IMR-90 (cell line): Measurements from ENCODE around the gene NCKAP5.

Experiments used
- POLR2A ChIP-seq: IDR thresholded peaks from 2 replicates; pipeline ENCODE4 v1.6.1; 2012; ENCODE audit warnings: mild to moderate bottlenecking, low read depth, low read length
- SMC3 ChIP-seq: fragments of 150-350 bp; IDR thresholded peaks from 2 replicates; pipeline ENCODE4 v1.6.1; 2016; ENCODE audit warnings: low read depth, mild to moderate bottlenecking, antibody characterized with exemption, low read length, moderate library complexity
- TF ChIP-seq, protein P1 (sequence below): conservative IDR thresholded peaks from 2 replicates; pipeline ENCODE4 v1.5.1; 2012; ENCODE audit warnings: mild to moderate bottlenecking, low read depth, low read length, improper control_type of control experiment
- TF ChIP-seq, protein P2 (sequence below): fragments of 150-350 bp; IDR thresholded peaks from 2 replicates; pipeline ENCODE4 v1.6.1; 2017; ENCODE audit warnings: mild to moderate bottlenecking, antibody characterized with exemption, low read length, low read depth
- TF ChIP-seq, protein P3 (sequence below): fragments of 150-350 bp; IDR thresholded peaks from 2 replicates; pipeline ENCODE4 v1.6.1; 2016; ENCODE audit warnings: low read depth, mild to moderate bottlenecking, low read length, moderate library complexity, borderline replicate concordance

GRCh38 chr2:132815516-132815915, 752.7 kb downstream of the NCKAP5 start:
- TF ChIP-seq, protein P1, sequence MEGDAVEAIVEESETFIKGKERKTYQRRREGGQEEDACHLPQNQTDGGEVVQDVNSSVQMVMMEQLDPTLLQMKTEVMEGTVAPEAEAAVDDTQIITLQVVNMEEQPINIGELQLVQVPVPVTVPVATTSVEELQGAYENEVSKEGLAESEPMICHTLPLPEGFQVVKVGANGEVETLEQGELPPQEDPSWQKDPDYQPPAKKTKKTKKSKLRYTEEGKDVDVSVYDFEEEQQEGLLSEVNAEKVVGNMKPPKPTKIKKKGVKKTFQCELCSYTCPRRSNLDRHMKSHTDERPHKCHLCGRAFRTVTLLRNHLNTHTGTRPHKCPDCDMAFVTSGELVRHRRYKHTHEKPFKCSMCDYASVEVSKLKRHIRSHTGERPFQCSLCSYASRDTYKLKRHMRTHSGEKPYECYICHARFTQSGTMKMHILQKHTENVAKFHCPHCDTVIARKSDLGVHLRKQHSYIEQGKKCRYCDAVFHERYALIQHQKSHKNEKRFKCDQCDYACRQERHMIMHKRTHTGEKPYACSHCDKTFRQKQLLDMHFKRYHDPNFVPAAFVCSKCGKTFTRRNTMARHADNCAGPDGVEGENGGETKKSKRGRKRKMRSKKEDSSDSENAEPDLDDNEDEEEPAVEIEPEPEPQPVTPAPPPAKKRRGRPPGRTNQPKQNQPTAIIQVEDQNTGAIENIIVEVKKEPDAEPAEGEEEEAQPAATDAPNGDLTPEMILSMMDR: no peak
- TF ChIP-seq, protein P2, sequence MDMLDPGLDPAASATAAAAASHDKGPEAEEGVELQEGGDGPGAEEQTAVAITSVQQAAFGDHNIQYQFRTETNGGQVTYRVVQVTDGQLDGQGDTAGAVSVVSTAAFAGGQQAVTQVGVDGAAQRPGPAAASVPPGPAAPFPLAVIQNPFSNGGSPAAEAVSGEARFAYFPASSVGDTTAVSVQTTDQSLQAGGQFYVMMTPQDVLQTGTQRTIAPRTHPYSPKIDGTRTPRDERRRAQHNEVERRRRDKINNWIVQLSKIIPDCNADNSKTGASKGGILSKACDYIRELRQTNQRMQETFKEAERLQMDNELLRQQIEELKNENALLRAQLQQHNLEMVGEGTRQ: no peak
- TF ChIP-seq POLR2A (no peak), SMC3 (no peak)
- TF ChIP-seq, protein P3, sequence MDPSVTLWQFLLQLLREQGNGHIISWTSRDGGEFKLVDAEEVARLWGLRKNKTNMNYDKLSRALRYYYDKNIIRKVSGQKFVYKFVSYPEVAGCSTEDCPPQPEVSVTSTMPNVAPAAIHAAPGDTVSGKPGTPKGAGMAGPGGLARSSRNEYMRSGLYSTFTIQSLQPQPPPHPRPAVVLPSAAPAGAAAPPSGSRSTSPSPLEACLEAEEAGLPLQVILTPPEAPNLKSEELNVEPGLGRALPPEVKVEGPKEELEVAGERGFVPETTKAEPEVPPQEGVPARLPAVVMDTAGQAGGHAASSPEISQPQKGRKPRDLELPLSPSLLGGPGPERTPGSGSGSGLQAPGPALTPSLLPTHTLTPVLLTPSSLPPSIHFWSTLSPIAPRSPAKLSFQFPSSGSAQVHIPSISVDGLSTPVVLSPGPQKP: no peak
